Left hindlimb (tissue), 1 donor: ENCODE measurements around the gene PKD1.
A peak's percentile ranks its signal among the peaks of the same experiment; 100 is the strongest.

Experiments used
- DNase-seq: peaks from one replicate; pipeline ENCODE4 v3.0.0-alpha.2; 2018

Gene PKD1

GRCh38 chr16:2086106-2086742 lies 49.5 kb downstream of the PKD1 start:
- DNase-seq: no peak

GRCh38 chr16:2085669-2086068 lies 50.0 kb downstream of the PKD1 start:
- DNase-seq: no peak

- DNase-seq: no peak
Observed at GRCh38 chr16:2084895-2085625, 50.6 kb downstream of the PKD1 start.

GRCh38 chr16:2083876-2084780 lies 51.6 kb downstream of the PKD1 start:
- DNase-seq: no peak

GRCh38 chr16:2083409-2083808 lies 52.3 kb downstream of the PKD1 start:
- no peak for DNase-seq

- no peak for DNase-seq
Observed at GRCh38 chr16:2082983-2083364, 52.7 kb downstream of the PKD1 start.

GRCh38 chr16:2082171-2082982 lies 53.3 kb downstream of the PKD1 start:
- DNase-seq: peak; percentile 76

- DNase-seq: peak; percentile 31
Observed at GRCh38 chr16:2081201-2082084, 54.3 kb downstream of the PKD1 start.

GRCh38 chr16:2079991-2080390 lies 55.7 kb downstream of the PKD1 start:
- DNase-seq: no peak

- peak; percentile 26 for DNase-seq
Observed at GRCh38 chr16:2079311-2079800, 56.3 kb downstream of the PKD1 start.

- DNase-seq: peak; percentile 18
Observed at GRCh38 chr16:2078691-2079090, 57.0 kb downstream of the PKD1 start.

GRCh38 chr16:2078096-2078495 lies 57.6 kb downstream of the PKD1 start:
- peak; percentile 25 for DNase-seq

GRCh38 chr16:2077696-2078095 lies 58.0 kb downstream of the PKD1 start:
- no peak for DNase-seq

- DNase-seq: no peak
Observed at GRCh38 chr16:2077016-2077415, 58.7 kb downstream of the PKD1 start.

GRCh38 chr16:2076072-2076865 lies 59.4 kb downstream of the PKD1 start:
- DNase-seq: peak; percentile 28

- DNase-seq: peak; percentile 26
Observed at GRCh38 chr16:2075631-2076030, 60.1 kb downstream of the PKD1 start.

GRCh38 chr16:2074071-2074470 lies 61.6 kb downstream of the PKD1 start:
- DNase-seq: peak; percentile 28

- no peak for DNase-seq
Observed at GRCh38 chr16:2072926-2073325, 62.8 kb downstream of the PKD1 start.

- DNase-seq: peak; percentile 32
Observed at GRCh38 chr16:2071454-2072202, 64.1 kb downstream of the PKD1 start.
